Caco-2 (cell line): Measurements from ENCODE around the gene MGAM2. TPM values are rescaled to one million over a fixed set of nuclear protein-coding genes. Genes with fewer than 3 reads are reported as not detected.

ENCODE experiments used
- BruUV-seq: library from RNA; stranded (reverse); fragments of 400-500 nt; replicated peaks from 2 replicates; lab custom pipeline; 2021; lab: Mats Ljungman, UMichigan
- CTCF ChIA-PET: fragments of 300-600 bp; sonication (Branson Sonifier 250); formaldehyde crosslinking; loops from one replicate; lab custom pipeline; 2022; ENCODE audit warnings: antibody characterized with exemption; lab: Charles Lee
- POLR2A ChIA-PET: fragments of 300-600 bp; sonication (Branson Sonifier 250); formaldehyde crosslinking; loops from one replicate; lab custom pipeline; 2022; ENCODE audit warnings: antibody characterized with exemption; lab: Charles Lee
- DNase-seq, 2 experiments: peaks; one replicate each; pipeline versions ENCODE4 v3.0.0 to v3.0.0-alpha.2; 2020 to 2022
- H3K27me3 ChIP-seq: replicated peaks from 2 replicates; pipeline ENCODE4 v1.6.0; 2011; ENCODE audit warnings: low read length; ENCODE audit not compliant: control insufficient read depth, insufficient read depth
- H3K36me3 ChIP-seq: 2 replicates; pipeline ENCODE4 v1.5.1; 2011; ENCODE audit warnings: low read length; ENCODE audit not compliant: control insufficient read depth, insufficient read depth
- H3K4me1 ChIP-seq: fragments of 250-450 bp; sonication (Bioruptor Pico); 2 replicates; pipeline ENCODE4 v1.5.1; 2020; ENCODE audit warnings: mild to moderate bottlenecking
- H3K4me3 ChIP-seq: 2 replicates; pipeline ENCODE4 v1.5.1; 2011; ENCODE audit warnings: low read depth, mild to moderate bottlenecking, control low read depth, low read length
- H3K9me3 ChIP-seq: fragments of 250-450 bp; sonication (Bioruptor Pico); 2 replicates; pipeline ENCODE4 v1.5.1; 2020; ENCODE audit warnings: mild to moderate bottlenecking, moderate library complexity
- H3K27ac Mint-ChIP-seq: one replicate; pipeline ENCODE4 v1.8.0; 2022; ENCODE audit warnings: mixed read lengths; ENCODE audit not compliant: unreplicated experiment
- H3K27me3 Mint-ChIP-seq: one replicate; pipeline ENCODE4 v1.8.0; 2022; ENCODE audit warnings: mixed read lengths; ENCODE audit not compliant: insufficient read depth, unreplicated experiment
- H3K36me3 Mint-ChIP-seq: one replicate; pipeline ENCODE4 v1.8.0; 2022; ENCODE audit warnings: mild to moderate bottlenecking, mixed read lengths; ENCODE audit not compliant: insufficient read depth, unreplicated experiment
- H3K4me1 Mint-ChIP-seq: one replicate; pipeline ENCODE4 v1.8.0; 2022; ENCODE audit warnings: low read depth, mixed read lengths; ENCODE audit not compliant: unreplicated experiment
- H3K4me3 Mint-ChIP-seq: one replicate; pipeline ENCODE4 v1.8.0; 2022; ENCODE audit warnings: mild to moderate bottlenecking, moderate library complexity, mixed read lengths; ENCODE audit not compliant: unreplicated experiment
- H3K9me3 Mint-ChIP-seq: one replicate; pipeline ENCODE4 v1.8.0; 2022; ENCODE audit warnings: mixed read lengths; ENCODE audit not compliant: unreplicated experiment
- CTCF ChIP-seq, 2 experiments: fragments of 200-600 bp in 1 of 2; IDR thresholded peaks; 1 replicate in 1 of 2; 2 replicates in 1 of 2; pipeline versions ENCODE4 v1.5.1 to v1.8.0; 2011 to 2022; ENCODE audit warnings: antibody characterized with exemption in 1 of 2, control low read depth in 1 of 2, inconsistent platforms in 1 of 2, low read depth in 1 of 2, low read length in 1 of 2, mild to moderate bottlenecking in 1 of 2, moderate library complexity in 1 of 2; ENCODE audit not compliant: insufficient read depth in 1 of 2, severe bottlenecking in 1 of 2, unreplicated experiment in 1 of 2
- intact Hi-C: fragments of 100-400 bp; cut with micrococcal nuclease; formaldehyde crosslinking; loops from one replicate; pipeline ENCODE4 v1.10.0; 2022; ENCODE audit not compliant: unreplicated experiment
- total RNA-seq: library from RNA; stranded (reverse); gene quantifications from 2 replicates; pipeline ENCODE4 v1.2.3, GENCODE V29; 2022

Gene MGAM2
- total RNA-seq, 1 experiment from 2014 or later: 0.70 TPM

- H3K9me3 ChIP-seq: no peaks in the 10 kb centered on the region
- DNase-seq: no peak
- TF ChIP-seq CTCF (IDR thresholded peaks at IDR 0.05; ENCODE audit: insufficient read depth in 1 of 2, low read depth in 1 of 2, low read length in 1 of 2, severe bottlenecking in 1 of 2, unreplicated experiment in 1 of 2): no peak
- no peak overlapping the region for H3K27ac Mint-ChIP-seq
- H3K4me1 ChIP-seq: no peaks in the 10 kb centered on the region
- no peaks in the 10 kb centered on the region for H3K4me1 Mint-ChIP-seq
- no TSS peak for BruUV-seq
- H3K4me3 Mint-ChIP-seq: no peak overlapping the region
- ChIA-PET POLR2A (no interaction called here), CTCF (no interaction called here)
- H3K27me3 ChIP-seq: no peaks in the 10 kb centered on the region
- no peaks in the 10 kb centered on the region for H3K36me3 ChIP-seq
- H3K9me3 Mint-ChIP-seq: no peaks in the 10 kb centered on the region
- H3K4me3 ChIP-seq: no peak overlapping the region
- no peaks in the 10 kb centered on the region for H3K27me3 Mint-ChIP-seq
- no peaks in the 10 kb centered on the region for H3K36me3 Mint-ChIP-seq
- intact Hi-C loops: no loop called here
Measured at GRCh38 chr7:142158736-142159496, 47.4 kb downstream of the MGAM2 start.

GRCh38 chr7:142161921-142162320 lies 50.4 kb downstream of the MGAM2 start:
- H3K9me3 Mint-ChIP-seq: no peaks in the 10 kb centered on the region
- DNase-seq: no peak
- CTCF ChIA-PET: no interaction called here
- TF ChIP-seq CTCF (IDR thresholded peaks at IDR 0.05; ENCODE audit: insufficient read depth in 1 of 2, low read depth in 1 of 2, low read length in 1 of 2, severe bottlenecking in 1 of 2, unreplicated experiment in 1 of 2): no peak
- H3K4me3 Mint-ChIP-seq: no peak overlapping the region
- BruUV-seq: no TSS peak
- intact Hi-C loops: no loop called here
- H3K36me3 Mint-ChIP-seq: no peaks in the 10 kb centered on the region
- Histone ChIP-seq H3K27me3 (no peaks in the 10 kb centered on the region), H3K4me3 (no peak overlapping the region), H3K4me1 (no peaks in the 10 kb centered on the region), H3K36me3 (no peaks in the 10 kb centered on the region), H3K9me3 (no peaks in the 10 kb centered on the region)
- H3K27ac Mint-ChIP-seq: no peak overlapping the region
- H3K4me1 Mint-ChIP-seq: no peaks in the 10 kb centered on the region
- no peaks in the 10 kb centered on the region for H3K27me3 Mint-ChIP-seq
- POLR2A ChIA-PET: no interaction called here

- CTCF ChIA-PET: interaction anchor here (0.6 kb wide), 1 partner anchor 82 kb away, joined by 4 read pairs; no protein-coding TSS in a partner anchor
- H3K27ac Mint-ChIP-seq: no peak overlapping the region
- H3K27me3 Mint-ChIP-seq: no peaks in the 10 kb centered on the region
- intact Hi-C loops: no loop called here
- peak in 1 of 2 experiments; percentile 29 for DNase-seq
- H3K4me3 Mint-ChIP-seq: no peak overlapping the region
- no peaks in the 10 kb centered on the region for H3K9me3 Mint-ChIP-seq
- no TSS peak for BruUV-seq
- Histone ChIP-seq H3K4me3 (no peak overlapping the region), H3K36me3 (no peaks in the 10 kb centered on the region), H3K9me3 (no peaks in the 10 kb centered on the region), H3K27me3 (no peaks in the 10 kb centered on the region), H3K4me1 (no peaks in the 10 kb centered on the region; the same call in 1 of the 2 replicates)
- POLR2A ChIA-PET: no interaction called here
- no peaks in the 10 kb centered on the region for H3K4me1 Mint-ChIP-seq
- H3K36me3 Mint-ChIP-seq: no peaks in the 10 kb centered on the region
- TF ChIP-seq CTCF (IDR thresholded peaks at IDR 0.05; ENCODE audit: insufficient read depth in 1 of 2, low read depth in 1 of 2, low read length in 1 of 2, severe bottlenecking in 1 of 2, unreplicated experiment in 1 of 2): no peak
Measured at GRCh38 chr7:142168746-142169145, 57.2 kb downstream of the MGAM2 start.
